Measurements from ENCODE around the gene COX7B2.

COX7B2 gene

DNA sequence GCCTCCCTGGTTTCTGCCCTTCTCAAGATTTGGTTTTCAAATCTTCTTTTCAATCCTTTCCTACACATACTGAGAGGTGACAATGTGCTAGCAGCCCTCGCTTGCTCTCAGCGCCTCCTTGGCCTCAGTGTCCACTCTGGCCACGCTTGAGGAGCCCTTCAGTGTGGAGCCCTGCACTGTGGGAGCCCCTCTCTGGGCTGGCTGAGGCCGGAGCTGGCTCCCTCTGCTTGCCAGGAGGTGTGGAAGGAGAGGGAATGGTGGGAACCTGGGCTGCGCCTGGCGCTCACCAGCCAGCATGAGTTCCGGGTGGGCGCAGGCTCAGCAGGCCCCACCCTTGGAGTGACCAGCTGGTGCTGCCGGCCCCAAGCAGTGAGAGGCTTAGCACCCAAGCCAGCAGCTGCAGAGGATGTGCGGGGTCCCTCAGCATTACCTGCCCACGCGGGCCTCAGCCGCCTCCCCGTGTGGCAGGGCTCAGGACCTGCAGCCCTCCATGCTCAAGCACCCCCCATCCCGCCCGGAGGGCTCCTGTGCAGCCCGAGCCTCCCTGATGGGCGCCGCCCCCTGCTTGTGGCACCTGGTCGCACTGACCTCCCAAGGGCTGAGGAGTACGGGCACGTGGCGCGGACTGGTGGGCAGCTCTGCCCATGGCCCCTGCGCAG is 127.5 kb downstream of the COX7B2 start:
- H3K9me3 ChIP-seq (ENCODE audit: control insufficient read depth, insufficient read depth, low read length) = no peaks in the 10 kb centered on the region
- no CpG with 5 or more reads among the region's 25 CpGs for WGBS (ENCODE audit: insufficient coverage, insufficient read length)
- no peaks in the 10 kb centered on the region for H3K4me1 ChIP-seq (ENCODE audit: control insufficient read depth, insufficient read depth, low read length)
- DNase-seq (ENCODE audit: low read depth, low spot score) = no peak
- no peak overlapping the region for H3K4me3 ChIP-seq (ENCODE audit: low read length)
- no peaks in the 10 kb centered on the region for H3K27me3 ChIP-seq (ENCODE audit: control insufficient read depth, insufficient read depth, low read length)
- H3K27ac ChIP-seq (ENCODE audit: low read length) = no peak overlapping the region
- H3K36me3 ChIP-seq (ENCODE audit: control insufficient read depth, insufficient read depth, low read length) = no peaks in the 10 kb centered on the region; the same call in 1 of the 2 replicates

DNA sequence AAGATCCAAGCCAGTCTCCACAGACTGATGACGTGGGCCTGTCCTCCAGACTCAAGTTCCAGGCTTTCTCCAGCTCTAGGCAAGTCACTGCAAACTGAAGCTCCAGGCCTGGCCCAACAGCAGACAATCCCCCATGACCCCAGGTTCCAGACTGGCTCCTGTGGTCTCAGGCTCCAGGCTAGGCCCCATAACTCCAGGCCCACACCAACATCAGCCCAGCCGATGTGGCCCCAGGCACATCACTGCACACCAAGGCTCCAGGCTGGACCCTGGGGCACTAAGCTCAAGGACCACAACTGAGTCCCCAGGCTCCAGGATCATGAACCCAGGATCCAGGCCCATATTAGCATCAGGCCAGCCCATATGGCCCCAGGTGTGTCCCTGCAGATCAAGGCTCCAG is 143.6 kb downstream of the COX7B2 start:
- Histone ChIP-seq H3K27me3 (ENCODE audit: control insufficient read depth, insufficient read depth, low read length) (no peaks in the 10 kb centered on the region), H3K36me3 (ENCODE audit: control insufficient read depth, insufficient read depth, low read length) (no peaks in the 10 kb centered on the region), H3K27ac (ENCODE audit: low read length) (no peak overlapping the region), H3K4me1 (ENCODE audit: control insufficient read depth, insufficient read depth, low read length) (no peaks in the 10 kb centered on the region), H3K9me3 (ENCODE audit: control insufficient read depth, insufficient read depth, low read length) (peaks cover 1% of the 10 kb centered on the region; the same call in 1 of the 2 replicates), H3K4me3 (ENCODE audit: low read length) (no peak overlapping the region)
- no peak for DNase-seq (ENCODE audit: low read depth, low spot score)
- no CpG with 5 or more reads among the region's 2 CpGs for WGBS (ENCODE audit: insufficient coverage, insufficient read length)

DNA sequence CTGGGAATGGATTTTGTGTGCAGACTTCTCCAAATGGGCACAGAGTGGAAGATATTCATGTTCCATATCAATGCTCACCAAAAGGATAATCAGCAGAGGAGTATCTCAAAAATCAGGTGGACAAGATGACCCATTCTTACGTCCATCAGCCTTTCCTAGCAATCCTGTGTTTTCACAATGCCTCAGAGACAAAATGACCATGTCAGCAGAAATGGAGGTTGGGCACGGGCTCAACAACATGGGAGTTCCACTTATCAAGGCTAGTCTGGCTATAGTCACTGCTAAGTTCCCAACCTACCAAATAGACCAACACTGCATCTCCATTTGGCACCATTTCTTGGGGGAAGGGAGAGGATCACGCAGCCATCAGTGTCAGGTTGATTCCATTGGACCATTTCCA is 179.0 kb downstream of the COX7B2 start:
- Histone ChIP-seq H3K9me3 (ENCODE audit: control insufficient read depth, insufficient read depth, low read length) (no peaks in the 10 kb centered on the region), H3K4me3 (ENCODE audit: low read length) (no peak overlapping the region), H3K36me3 (ENCODE audit: control insufficient read depth, insufficient read depth, low read length) (no peaks in the 10 kb centered on the region), H3K4me1 (ENCODE audit: control insufficient read depth, insufficient read depth, low read length) (no peaks in the 10 kb centered on the region), H3K27ac (ENCODE audit: low read length) (no peak overlapping the region), H3K27me3 (ENCODE audit: control insufficient read depth, insufficient read depth, low read length) (no peaks in the 10 kb centered on the region; the same call in 1 of the 2 replicates)
- WGBS (ENCODE audit: insufficient coverage, insufficient read length) = no CpG with 5 or more reads among the region's 3 CpGs
- no peak for DNase-seq (ENCODE audit: low read depth, low spot score)

DNA sequence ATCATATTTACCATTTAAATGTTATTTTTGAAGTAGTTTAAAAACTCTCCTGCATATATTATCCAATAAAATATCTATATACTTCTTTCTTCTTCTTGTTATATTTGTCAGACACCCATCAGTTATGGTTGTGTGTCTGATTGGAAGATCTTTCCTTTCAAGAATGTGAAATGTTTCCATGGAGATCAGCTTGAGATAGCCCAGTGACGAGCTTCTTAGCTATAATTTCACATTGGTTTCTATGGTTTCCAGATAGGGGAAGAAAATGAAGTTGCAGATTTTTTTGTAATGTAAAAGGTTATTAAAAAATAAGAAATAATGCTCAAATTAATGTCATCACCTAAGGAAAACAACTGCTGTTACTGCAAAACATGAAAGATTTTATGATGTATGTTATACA is 189.0 kb downstream of the COX7B2 start:
- no peaks in the 10 kb centered on the region for H3K4me1 ChIP-seq (ENCODE audit: control insufficient read depth, insufficient read depth, low read length)
- WGBS (ENCODE audit: insufficient coverage, insufficient read length) = no CpG with 5 or more reads among the region's 1 CpG

DNA sequence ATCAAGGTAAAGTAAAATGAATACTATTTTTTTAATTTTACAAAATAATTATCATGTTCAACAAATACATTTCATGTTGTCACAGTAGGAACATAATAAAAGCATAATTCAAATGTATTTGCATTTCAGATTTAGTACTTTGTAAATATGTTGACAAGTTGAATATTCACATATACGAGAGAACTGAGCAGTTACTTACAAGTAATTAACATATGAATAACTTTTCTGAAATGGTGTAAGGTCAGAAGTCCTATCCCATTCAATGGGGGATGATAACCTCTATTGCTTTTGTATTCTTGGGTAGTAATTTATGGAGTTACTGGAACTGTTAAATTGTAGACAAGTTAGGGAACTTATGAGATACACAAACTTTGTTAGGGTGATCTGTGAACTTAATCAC is 191.1 kb downstream of the COX7B2 start:
- Histone ChIP-seq H3K36me3 (ENCODE audit: control insufficient read depth, insufficient read depth, low read length) (no peaks in the 10 kb centered on the region), H3K9me3 (ENCODE audit: control insufficient read depth, insufficient read depth, low read length) (no peaks in the 10 kb centered on the region), H3K4me3 (ENCODE audit: low read length) (no peak overlapping the region), H3K4me1 (ENCODE audit: control insufficient read depth, insufficient read depth, low read length) (no peaks in the 10 kb centered on the region), H3K27ac (ENCODE audit: low read length) (no peak overlapping the region), H3K27me3 (ENCODE audit: control insufficient read depth, insufficient read depth, low read length) (no peaks in the 10 kb centered on the region)
- no peak for DNase-seq (ENCODE audit: low read depth, low spot score)
- no CpG with 5 or more reads among the region's 1 CpG for WGBS (ENCODE audit: insufficient coverage, insufficient read length)

More for the DNA sequence above, 189.0 kb downstream of the COX7B2 start:
- H3K27me3 ChIP-seq (ENCODE audit: control insufficient read depth, insufficient read depth, low read length) = no peaks in the 10 kb centered on the region
- no peak overlapping the region for H3K27ac ChIP-seq (ENCODE audit: low read length)
- H3K9me3 ChIP-seq (ENCODE audit: control insufficient read depth, insufficient read depth, low read length) = no peaks in the 10 kb centered on the region
- no peak for DNase-seq (ENCODE audit: low read depth, low spot score)
- no peak overlapping the region for H3K4me3 ChIP-seq (ENCODE audit: low read length)
- H3K36me3 ChIP-seq (ENCODE audit: control insufficient read depth, insufficient read depth, low read length) = no peaks in the 10 kb centered on the region

DNA sequence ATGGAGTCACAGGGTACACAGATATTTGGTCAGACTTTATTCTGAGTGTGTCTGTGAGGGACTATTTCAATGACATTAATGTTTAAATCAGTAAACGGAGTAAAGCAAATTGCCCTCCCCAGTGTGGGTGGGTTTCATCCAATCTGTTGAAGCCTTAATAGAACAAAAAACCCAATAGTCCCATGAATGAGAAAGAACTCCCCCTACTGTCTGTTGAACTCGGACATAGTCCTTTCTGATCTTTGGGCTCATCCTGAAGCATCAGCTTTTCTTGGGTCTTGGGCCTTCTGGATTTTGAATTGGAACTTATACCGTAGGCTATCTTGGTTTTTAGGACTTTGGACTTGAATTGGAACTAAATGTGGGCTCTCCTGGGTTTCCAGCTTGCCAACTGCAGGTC is 193.6 kb downstream of the COX7B2 start:
- no peaks in the 10 kb centered on the region for H3K36me3 ChIP-seq (ENCODE audit: control insufficient read depth, insufficient read depth, low read length)
- no peaks in the 10 kb centered on the region for H3K4me1 ChIP-seq (ENCODE audit: control insufficient read depth, insufficient read depth, low read length)
- no peaks in the 10 kb centered on the region for H3K27me3 ChIP-seq (ENCODE audit: control insufficient read depth, insufficient read depth, low read length)
- no peak overlapping the region for H3K27ac ChIP-seq (ENCODE audit: low read length)
- H3K4me3 ChIP-seq (ENCODE audit: low read length) = no peak overlapping the region
- H3K9me3 ChIP-seq (ENCODE audit: control insufficient read depth, insufficient read depth, low read length) = no peaks in the 10 kb centered on the region
- DNase-seq (ENCODE audit: low read depth, low spot score) = no peak
- WGBS (ENCODE audit: insufficient coverage, insufficient read length) = no CpG with 5 or more reads among the region's 3 CpGs

DNA sequence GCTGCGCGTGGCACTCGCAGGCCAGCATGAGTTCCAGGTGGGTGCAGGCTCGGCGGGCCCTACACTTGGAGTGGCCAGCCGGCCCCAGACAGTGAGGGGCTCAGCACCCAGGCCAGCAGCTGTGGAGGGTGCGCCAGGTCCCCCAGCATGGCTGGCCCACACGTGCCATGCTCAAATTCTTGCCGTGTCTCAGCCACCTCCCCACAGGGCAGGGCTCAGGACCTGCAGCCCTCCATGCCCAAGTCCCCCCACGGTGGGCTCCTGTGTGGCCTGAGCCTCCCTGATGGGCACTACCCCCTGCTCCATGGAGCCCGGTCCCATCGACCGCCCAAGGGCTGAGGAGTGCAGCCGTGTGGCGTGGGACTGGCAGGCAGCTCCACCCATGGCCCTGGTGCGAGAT is 210.2 kb downstream of the COX7B2 start:
- peaks cover 2% of the 10 kb centered on the region for H3K9me3 ChIP-seq (ENCODE audit: control insufficient read depth, insufficient read depth, low read length)

More for the DNA sequence above, 210.2 kb downstream of the COX7B2 start:
- Histone ChIP-seq H3K36me3 (ENCODE audit: control insufficient read depth, insufficient read depth, low read length) (no peaks in the 10 kb centered on the region), H3K27ac (ENCODE audit: low read length) (no peak overlapping the region), H3K27me3 (ENCODE audit: control insufficient read depth, insufficient read depth, low read length) (no peaks in the 10 kb centered on the region), H3K4me3 (ENCODE audit: low read length) (no peak overlapping the region), H3K4me1 (ENCODE audit: control insufficient read depth, insufficient read depth, low read length) (no peaks in the 10 kb centered on the region)
- no peak for DNase-seq (ENCODE audit: low read depth, low spot score)
- WGBS (ENCODE audit: insufficient coverage, insufficient read length) = no CpG with 5 or more reads among the region's 16 CpGs

Measured in iPS DF 6.9 (cell line).